OCI-LY7 (cell line): ENCODE measurements around the gene BRI3. TPM values are rescaled to one million over a fixed set of nuclear protein-coding genes. Genes with fewer than 3 reads are reported as not detected.

ENCODE experiments used
- BruUV-seq: library from RNA; stranded (reverse); fragments of 400-500 nt; replicated peaks from 2 replicates; lab custom pipeline; 2021; lab: Mats Ljungman, UMichigan
- CTCF ChIA-PET: fragments of 300-600 bp; sonication (Branson Sonifier 250); formaldehyde crosslinking; loops from one replicate; lab custom pipeline; 2022; ENCODE audit warnings: antibody characterized with exemption; ENCODE audit not compliant: unreplicated experiment; lab: Charles Lee
- POLR2A ChIA-PET: fragments of 300-600 bp; sonication (Branson Sonifier 250); formaldehyde crosslinking; loops from one replicate; lab custom pipeline; 2022; ENCODE audit warnings: antibody characterized with exemption; lab: Charles Lee
- DNase-seq: peaks from one replicate; pipeline ENCODE4 v3.0.0-alpha.2; 2015; ENCODE audit warnings: low spot score
- H2AFZ ChIP-seq: fragments of 200-600 bp; sonication (generic), shearing (Covaris generic); 2 replicates; pipeline ENCODE4 v1.6.1; 2014; ENCODE audit warnings: mild to moderate bottlenecking, antibody characterized with exemption, low read length, moderate library complexity
- H3K27ac ChIP-seq: fragments of 200-600 bp; sonication (generic); 2 replicates; pipeline ENCODE4 v1.5.1; 2014; ENCODE audit warnings: mixed run types, low read depth, mild to moderate bottlenecking, moderate library complexity, low read length, inconsistent platforms; ENCODE audit not compliant: poor library complexity, severe bottlenecking
- H3K36me3 ChIP-seq: fragments of 200-600 bp; sonication (generic); 2 replicates; pipeline ENCODE4 v1.6.1; 2014; ENCODE audit warnings: mild to moderate bottlenecking, antibody characterized with exemption, low read length, moderate library complexity, mixed read lengths; ENCODE audit not compliant: insufficient read depth
- H3K4me1 ChIP-seq: fragments of 200-600 bp; sonication (generic); 2 replicates; pipeline ENCODE4 v1.5.1; 2014; ENCODE audit warnings: mild to moderate bottlenecking, low read length; ENCODE audit not compliant: insufficient read depth, poor library complexity, severe bottlenecking
- H3K4me2 ChIP-seq: fragments of 200-600 bp; sonication (generic); 2 replicates; pipeline ENCODE4 v1.6.1; 2014; ENCODE audit warnings: mild to moderate bottlenecking, low read length
- H3K4me3 ChIP-seq: fragments of 200-600 bp; sonication (generic); 2 replicates; pipeline ENCODE4 v1.5.1; 2014; ENCODE audit warnings: mild to moderate bottlenecking, low read depth, low read length; ENCODE audit not compliant: poor library complexity, severe bottlenecking
- H3K79me2 ChIP-seq: fragments of 200-600 bp; sonication (generic); 2 replicates; pipeline ENCODE4 v1.6.1; 2016; ENCODE audit warnings: low read depth, mild to moderate bottlenecking, low read length, moderate library complexity, mixed read lengths; ENCODE audit not compliant: insufficient read depth
- H3K9me2 ChIP-seq: fragments of 200-600 bp; sonication (generic); 2 replicates; pipeline ENCODE4 v1.6.1; 2016; ENCODE audit warnings: mild to moderate bottlenecking, low read length, mixed read lengths; ENCODE audit not compliant: insufficient read depth
- H3K9me3 ChIP-seq: fragments of 200-600 bp; sonication (generic); 2 replicates; pipeline ENCODE4 v1.6.1; 2014; ENCODE audit warnings: mild to moderate bottlenecking, mixed run types, low read length, mixed read lengths
- H4K20me1 ChIP-seq: fragments of 200-600 bp; sonication (generic); 2 replicates; pipeline ENCODE4 v1.6.1; 2014; ENCODE audit warnings: mild to moderate bottlenecking, antibody characterized with exemption, low read length, moderate library complexity, mixed read lengths; ENCODE audit not compliant: insufficient read depth
- EZH2phosphoT487 ChIP-seq: fragments of 200-600 bp; sonication (generic); IDR thresholded peaks from 2 replicates; pipeline ENCODE4 v1.6.1; 2018; ENCODE audit warnings: low read depth, borderline replicate concordance, mild to moderate bottlenecking, mixed run types, antibody characterized with exemption, low read length, moderate library complexity, mixed read lengths
- intact Hi-C: fragments of 100-400 bp; cut with micrococcal nuclease; formaldehyde crosslinking; loops from one replicate; pipeline ENCODE4 v1.10.0; 2022; ENCODE audit not compliant: unreplicated experiment
- total RNA-seq, 2 experiments: library from RNA; depleted of rRNA in 1 of 2; stranded (reverse); fragments of >200 nt in 1 of 2; shearing (Covaris generic) in 1 of 2; gene quantifications; 2 replicates each; pipeline ENCODE4 v1.2.3, GENCODE V29; 2014 to 2022
- TF ChIP-seq, protein P1 (sequence below): fragments of 200-600 bp; sonication (generic); conservative IDR thresholded peaks from 2 replicates; pipeline ENCODE4 v1.5.1; 2014; ENCODE audit warnings: mild to moderate bottlenecking, antibody characterized with exemption, low read length, moderate library complexity, mixed read lengths

BRI3 gene
- total RNA-seq, 2 experiments from 2014 or later = 18.0 to 49.8 TPM

GRCh38 chr7:98236355-98237185, 44.9 kb upstream of the BRI3 start:
- no peak for DNase-seq
- Histone ChIP-seq H3K4me3 (no peak overlapping the region), H4K20me1 (no peaks in the 10 kb centered on the region), H3K4me1 (no peaks in the 10 kb centered on the region), H3K4me2 (no peak overlapping the region), H3K9me2 (no peaks in the 10 kb centered on the region), H3K27ac (no peak overlapping the region), H3K9me3 (no peaks in the 10 kb centered on the region), H2AFZ (no peak overlapping the region), H3K36me3 (peaks cover 7% of the 10 kb centered on the region; the same call in 1 of the 2 replicates), H3K79me2 (no peaks in the 10 kb centered on the region)
- intact Hi-C loops = no loop called here
- TF ChIP-seq, protein P1, sequence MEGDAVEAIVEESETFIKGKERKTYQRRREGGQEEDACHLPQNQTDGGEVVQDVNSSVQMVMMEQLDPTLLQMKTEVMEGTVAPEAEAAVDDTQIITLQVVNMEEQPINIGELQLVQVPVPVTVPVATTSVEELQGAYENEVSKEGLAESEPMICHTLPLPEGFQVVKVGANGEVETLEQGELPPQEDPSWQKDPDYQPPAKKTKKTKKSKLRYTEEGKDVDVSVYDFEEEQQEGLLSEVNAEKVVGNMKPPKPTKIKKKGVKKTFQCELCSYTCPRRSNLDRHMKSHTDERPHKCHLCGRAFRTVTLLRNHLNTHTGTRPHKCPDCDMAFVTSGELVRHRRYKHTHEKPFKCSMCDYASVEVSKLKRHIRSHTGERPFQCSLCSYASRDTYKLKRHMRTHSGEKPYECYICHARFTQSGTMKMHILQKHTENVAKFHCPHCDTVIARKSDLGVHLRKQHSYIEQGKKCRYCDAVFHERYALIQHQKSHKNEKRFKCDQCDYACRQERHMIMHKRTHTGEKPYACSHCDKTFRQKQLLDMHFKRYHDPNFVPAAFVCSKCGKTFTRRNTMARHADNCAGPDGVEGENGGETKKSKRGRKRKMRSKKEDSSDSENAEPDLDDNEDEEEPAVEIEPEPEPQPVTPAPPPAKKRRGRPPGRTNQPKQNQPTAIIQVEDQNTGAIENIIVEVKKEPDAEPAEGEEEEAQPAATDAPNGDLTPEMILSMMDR = no peak
- TF ChIP-seq EZH2phosphoT487 = no peak
- POLR2A ChIA-PET = no interaction called here
- CTCF ChIA-PET = no interaction called here
- no TSS peak for BruUV-seq

- intact Hi-C loops = no loop called here
- Histone ChIP-seq H3K9me2 (no peaks in the 10 kb centered on the region), H3K27ac (no peak overlapping the region), H4K20me1 (no peaks in the 10 kb centered on the region), H3K4me2 (no peak overlapping the region), H3K79me2 (no peaks in the 10 kb centered on the region), H2AFZ (no peak overlapping the region), H3K4me1 (no peaks in the 10 kb centered on the region), H3K36me3 (peaks cover 7% of the 10 kb centered on the region; the same call in 1 of the 2 replicates), H3K4me3 (no peak overlapping the region), H3K9me3 (no peaks in the 10 kb centered on the region)
- TF ChIP-seq EZH2phosphoT487 = no peak
- TF ChIP-seq, protein P1 = no peak
- POLR2A ChIA-PET = no interaction called here
- CTCF ChIA-PET = no interaction called here
- BruUV-seq = no TSS peak
- no peak for DNase-seq
Observed at GRCh38 chr7:98238076-98238475, 43.4 kb upstream of the BRI3 start.

DNA sequence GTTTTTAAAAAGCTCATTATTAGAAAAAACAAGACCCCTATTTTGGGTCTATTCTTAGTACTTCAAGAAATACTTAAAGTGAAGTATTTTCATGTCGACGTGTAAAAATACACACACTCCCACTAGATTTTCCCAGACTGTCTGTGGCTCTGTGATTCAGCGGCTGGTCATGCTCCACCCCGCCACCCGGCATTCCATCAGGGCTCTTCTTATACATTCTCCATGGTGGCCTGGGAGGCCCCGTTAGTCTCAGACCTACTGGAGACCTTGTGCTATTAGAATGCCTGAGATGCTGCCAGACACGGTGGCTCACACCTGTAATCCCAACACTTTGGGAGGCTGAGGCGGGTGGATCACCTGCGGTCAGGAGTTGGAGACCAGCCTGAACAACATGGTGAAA, 42.5 kb upstream of the BRI3 start:
- CTCF ChIA-PET = no interaction called here
- no peaks in the 10 kb centered on the region for H3K9me3 ChIP-seq
- intact Hi-C loops = no loop called here
- H3K9me2 ChIP-seq = no peaks in the 10 kb centered on the region
- no peak overlapping the region for H2AFZ ChIP-seq
- no TSS peak for BruUV-seq
- TF ChIP-seq EZH2phosphoT487 = no peak
- TF ChIP-seq, protein P1 = no peak
- H4K20me1 ChIP-seq = no peaks in the 10 kb centered on the region
- no peak for DNase-seq
- H3K4me1 ChIP-seq = no peaks in the 10 kb centered on the region
- H3K4me2 ChIP-seq = no peak overlapping the region
- no peak overlapping the region for H3K4me3 ChIP-seq
- H3K79me2 ChIP-seq = no peaks in the 10 kb centered on the region
- H3K27ac ChIP-seq = no peak overlapping the region
- peaks cover 7% of the 10 kb centered on the region; the same call in 1 of the 2 replicates for H3K36me3 ChIP-seq
- POLR2A ChIA-PET = no interaction called here
